Astrocyte (in vitro differentiated cells and primary cell): ENCODE measurements around the gene PLPP3. TPM values are rescaled to one million over a fixed set of nuclear protein-coding genes. Genes with fewer than 3 reads are reported as not detected.
A peak's percentile ranks its signal among the peaks of the same experiment; 100 is the strongest.

Experiments
- DNase-seq: peaks from one replicate; pipeline ENCODE4 v3.0.0-alpha.2; 2010; ENCODE audit warnings: low read depth
- FAIRE-seq: peaks from 2 replicates; lab custom pipeline; 2011; peaks lifted over from hg19 to GRCh38; lab: Jason Lieb, UNC
- H2AFZ ChIP-seq: 2 replicates; pipeline ENCODE4 v1.6.0; 2012; ENCODE audit warnings: low read depth, low read length, inconsistent platforms
- H3K27ac ChIP-seq: 2 replicates; pipeline ENCODE4 v1.5.1; 2011; ENCODE audit warnings: low read depth, low read length, inconsistent platforms
- H3K27me3 ChIP-seq: 2 replicates; pipeline ENCODE4 v1.6.0; 2011; ENCODE audit warnings: low read length, inconsistent platforms; ENCODE audit not compliant: insufficient read depth
- H3K36me3 ChIP-seq: 2 replicates; pipeline ENCODE4 v1.5.1; 2011; ENCODE audit warnings: low read length, inconsistent platforms; ENCODE audit not compliant: insufficient read depth
- H3K4me1 ChIP-seq: 2 replicates; pipeline ENCODE4 v1.5.1; 2011; ENCODE audit warnings: low read length, inconsistent platforms; ENCODE audit not compliant: insufficient read depth
- H3K4me2 ChIP-seq: 2 replicates; pipeline ENCODE4 v1.6.0; 2012; ENCODE audit warnings: low read length, inconsistent platforms
- H3K4me3 ChIP-seq: 2 replicates; pipeline ENCODE4 v1.5.1; 2011; ENCODE audit warnings: low read depth, mild to moderate bottlenecking, low read length, inconsistent platforms; ENCODE audit not compliant: insufficient read depth
- H3K79me2 ChIP-seq: 2 replicates; pipeline ENCODE4 v1.6.0; 2012; ENCODE audit warnings: mild to moderate bottlenecking, low read length, inconsistent platforms; ENCODE audit not compliant: insufficient read depth
- H3K9ac ChIP-seq: 2 replicates; pipeline ENCODE4 v1.6.0; 2012; ENCODE audit warnings: mild to moderate bottlenecking, low read length, inconsistent platforms
- H3K9me3 ChIP-seq: 2 replicates; pipeline ENCODE4 v1.5.1; 2012; ENCODE audit warnings: low read depth, mild to moderate bottlenecking, low read length, inconsistent platforms; ENCODE audit not compliant: insufficient read depth
- H4K20me1 ChIP-seq: 2 replicates; pipeline ENCODE4 v1.6.0; 2012; ENCODE audit warnings: low read length, inconsistent platforms; ENCODE audit not compliant: insufficient read depth
- H3K27ac Mint-ChIP-seq: one replicate; pipeline ENCODE4 v1.8.0; 2021; ENCODE audit warnings: mild to moderate bottlenecking, mixed read lengths; ENCODE audit not compliant: unreplicated experiment
- H3K27me3 Mint-ChIP-seq: one replicate; pipeline ENCODE4 v1.8.0; 2021; ENCODE audit warnings: low read depth, mixed read lengths; ENCODE audit not compliant: unreplicated experiment
- H3K36me3 Mint-ChIP-seq: one replicate; pipeline ENCODE4 v1.8.0; 2021; ENCODE audit warnings: low read depth, mixed read lengths; ENCODE audit not compliant: unreplicated experiment
- H3K4me1 Mint-ChIP-seq: one replicate; pipeline ENCODE4 v1.8.0; 2021; ENCODE audit warnings: low read depth, mixed read lengths; ENCODE audit not compliant: unreplicated experiment
- H3K4me3 Mint-ChIP-seq: one replicate; pipeline ENCODE4 v1.8.0; 2021; ENCODE audit warnings: mild to moderate bottlenecking, moderate library complexity, mixed read lengths; ENCODE audit not compliant: unreplicated experiment
- H3K9me3 Mint-ChIP-seq: one replicate; pipeline ENCODE4 v1.8.0; 2021; ENCODE audit warnings: mild to moderate bottlenecking, mixed read lengths; ENCODE audit not compliant: unreplicated experiment
- CTCF ChIP-seq: IDR thresholded peaks from 2 replicates; pipeline ENCODE4 v1.5.1; 2011; ENCODE audit warnings: low read depth, mild to moderate bottlenecking, inconsistent platforms, low read length, moderate library complexity; ENCODE audit not compliant: insufficient read depth
- EZH2 ChIP-seq: IDR thresholded peaks from 2 replicates; pipeline ENCODE4 v1.6.1; 2012; ENCODE audit warnings: mild to moderate bottlenecking, low read length, inconsistent platforms; ENCODE audit not compliant: insufficient read depth
- total RNA-seq: library from RNA; stranded (reverse); gene quantifications from 2 replicates; pipeline ENCODE4 v1.2.1, GENCODE V29; 2021

Gene PLPP3
- total RNA-seq, 1 donor from 2014 or later = 2.2 TPM

GRCh38 chr1:56466538-56466937 is 112.8 kb downstream of the PLPP3 start:
- Histone ChIP-seq H3K79me2 (no peaks in the 10 kb centered on the region), H3K36me3 (no peaks in the 10 kb centered on the region), H3K4me2 (no peak overlapping the region), H3K27me3 (no peaks in the 10 kb centered on the region), H4K20me1 (no peaks in the 10 kb centered on the region), H3K9ac (no peak overlapping the region), H3K27ac (no peak overlapping the region), H3K4me1 (no peaks in the 10 kb centered on the region), H3K9me3 (no peaks in the 10 kb centered on the region), H2AFZ (no peak overlapping the region), H3K4me3 (no peak overlapping the region)
- TF ChIP-seq EZH2 (no peak), CTCF (no peak)
- FAIRE-seq (no peak), DNase-seq (no peak)
- H3K9me3 Mint-ChIP-seq = no peaks in the 10 kb centered on the region
- H3K4me3 Mint-ChIP-seq = no peak overlapping the region
- H3K36me3 Mint-ChIP-seq = no peaks in the 10 kb centered on the region
- H3K4me1 Mint-ChIP-seq = no peaks in the 10 kb centered on the region
- H3K27me3 Mint-ChIP-seq = peaks cover 15% of the 10 kb centered on the region
- H3K27ac Mint-ChIP-seq = no peak overlapping the region

GRCh38 chr1:56464294-56464693 is 115.1 kb downstream of the PLPP3 start:
- no peak for TF ChIP-seq CTCF
- TF ChIP-seq EZH2 = no peak
- Histone ChIP-seq H2AFZ (no peak overlapping the region), H3K4me2 (no peak overlapping the region), H3K4me1 (no peaks in the 10 kb centered on the region), H3K9me3 (no peaks in the 10 kb centered on the region), H3K9ac (no peak overlapping the region), H3K27ac (no peak overlapping the region), H3K79me2 (no peaks in the 10 kb centered on the region), H4K20me1 (no peaks in the 10 kb centered on the region), H3K4me3 (no peak overlapping the region), H3K27me3 (no peaks in the 10 kb centered on the region), H3K36me3 (no peaks in the 10 kb centered on the region)
- Mint-ChIP-seq H3K4me3 (no peak overlapping the region), H3K4me1 (no peaks in the 10 kb centered on the region), H3K27me3 (peaks cover 13% of the 10 kb centered on the region), H3K36me3 (no peaks in the 10 kb centered on the region), H3K27ac (no peak overlapping the region), H3K9me3 (no peaks in the 10 kb centered on the region)
- DNase-seq (peak; percentile 40), FAIRE-seq (no peak)

GRCh38 chr1:56463376-56463775 is 116.0 kb downstream of the PLPP3 start:
- Histone ChIP-seq H3K4me2 (no peak overlapping the region), H3K79me2 (no peaks in the 10 kb centered on the region), H4K20me1 (no peaks in the 10 kb centered on the region), H3K27me3 (no peaks in the 10 kb centered on the region), H3K9me3 (no peaks in the 10 kb centered on the region), H3K9ac (no peak overlapping the region), H3K4me3 (no peak overlapping the region), H3K4me1 (no peaks in the 10 kb centered on the region), H3K36me3 (no peaks in the 10 kb centered on the region), H2AFZ (no peak overlapping the region), H3K27ac (no peak overlapping the region)
- no peaks in the 10 kb centered on the region for H3K4me1 Mint-ChIP-seq
- TF ChIP-seq CTCF (no peak), EZH2 (no peak)
- H3K9me3 Mint-ChIP-seq = no peaks in the 10 kb centered on the region
- H3K27me3 Mint-ChIP-seq = peaks cover 13% of the 10 kb centered on the region
- no peak for DNase-seq
- no peaks in the 10 kb centered on the region for H3K36me3 Mint-ChIP-seq
- no peak for FAIRE-seq
- no peak overlapping the region for H3K27ac Mint-ChIP-seq
- H3K4me3 Mint-ChIP-seq = no peak overlapping the region
